ENCODE results near the gene ING5.

GRCh38 chr2:241745276-241745675 is 43.4 kb downstream of the ING5 start:
- TF ChIP-seq CTCF (IDR thresholded peaks at IDR 0.05; ENCODE audit: low read depth, low read length) (no peak), MAX (IDR thresholded peaks at IDR 0.05; ENCODE audit: low read depth, low read length) (no peak), POLR2A (IDR thresholded peaks at IDR 0.05; ENCODE audit: extremely low read depth, insufficient read length) (no peak), MYC (IDR thresholded peaks at IDR 0.05; ENCODE audit: low read depth, low read length) (no peak)

Measured in NB4 (cell line).